Mesenteric fat pad (tissue), 1 donor: ENCODE data around the gene ATOSB. TPM values are rescaled to one million over a fixed set of nuclear protein-coding genes. Genes with fewer than 3 reads are reported as not detected.
A peak's percentile ranks its signal among the peaks of the same experiment; 100 is the strongest.
"Not testable (repeated sequence)": the region's sequence is repeated elsewhere in the genome, so short reads cannot be mapped to it uniquely, and the experiment has no call there.

Experiments used
- DNase-seq: peaks from one replicate; pipeline ENCODE4 v3.0.0-alpha.2; 2020; ENCODE audit warnings: low spot score
- long read RNA-seq: library from polyadenylated mRNA; unstranded; transcript quantifications from one replicate; pipeline ENCODE4 v2.0.0, GENCODE V29; 2020
- total RNA-seq: library from RNA; stranded (reverse); fragmentation: NEBNext Ultra II Directional; extraction: Animal tissue kit (Norgen Biotek cat#: 25700); gene quantifications from one replicate; pipeline ENCODE4 v1.2.1, GENCODE V29; 2021
- donor health status: DM: yes; HTN: yes; CAD: no.

The ATOSB gene, protein sequence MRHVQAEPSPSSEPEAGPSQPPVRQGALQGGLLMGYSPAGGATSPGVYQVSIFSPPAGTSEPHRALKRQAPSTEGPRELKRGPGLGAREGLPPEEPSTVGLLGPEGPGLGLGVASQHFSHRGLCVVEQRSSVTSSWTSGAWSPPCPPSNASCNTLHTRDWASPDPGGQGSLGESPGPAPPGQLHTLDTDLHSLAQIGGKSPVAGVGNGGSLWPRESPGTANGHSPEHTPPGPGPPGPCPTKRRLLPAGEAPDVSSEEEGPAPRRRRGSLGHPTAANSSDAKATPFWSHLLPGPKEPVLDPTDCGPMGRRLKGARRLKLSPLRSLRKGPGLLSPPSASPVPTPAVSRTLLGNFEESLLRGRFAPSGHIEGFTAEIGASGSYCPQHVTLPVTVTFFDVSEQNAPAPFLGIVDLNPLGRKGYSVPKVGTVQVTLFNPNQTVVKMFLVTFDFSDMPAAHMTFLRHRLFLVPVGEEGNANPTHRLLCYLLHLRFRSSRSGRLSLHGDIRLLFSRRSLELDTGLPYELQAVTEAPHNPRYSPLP
- total RNA-seq: 27.7 TPM
- long read RNA-seq, partial matches to known transcripts: 29 of 33 reads
- long read RNA-seq, other reads (novel, unspliced or antisense): 3 of 33 reads

DNA sequence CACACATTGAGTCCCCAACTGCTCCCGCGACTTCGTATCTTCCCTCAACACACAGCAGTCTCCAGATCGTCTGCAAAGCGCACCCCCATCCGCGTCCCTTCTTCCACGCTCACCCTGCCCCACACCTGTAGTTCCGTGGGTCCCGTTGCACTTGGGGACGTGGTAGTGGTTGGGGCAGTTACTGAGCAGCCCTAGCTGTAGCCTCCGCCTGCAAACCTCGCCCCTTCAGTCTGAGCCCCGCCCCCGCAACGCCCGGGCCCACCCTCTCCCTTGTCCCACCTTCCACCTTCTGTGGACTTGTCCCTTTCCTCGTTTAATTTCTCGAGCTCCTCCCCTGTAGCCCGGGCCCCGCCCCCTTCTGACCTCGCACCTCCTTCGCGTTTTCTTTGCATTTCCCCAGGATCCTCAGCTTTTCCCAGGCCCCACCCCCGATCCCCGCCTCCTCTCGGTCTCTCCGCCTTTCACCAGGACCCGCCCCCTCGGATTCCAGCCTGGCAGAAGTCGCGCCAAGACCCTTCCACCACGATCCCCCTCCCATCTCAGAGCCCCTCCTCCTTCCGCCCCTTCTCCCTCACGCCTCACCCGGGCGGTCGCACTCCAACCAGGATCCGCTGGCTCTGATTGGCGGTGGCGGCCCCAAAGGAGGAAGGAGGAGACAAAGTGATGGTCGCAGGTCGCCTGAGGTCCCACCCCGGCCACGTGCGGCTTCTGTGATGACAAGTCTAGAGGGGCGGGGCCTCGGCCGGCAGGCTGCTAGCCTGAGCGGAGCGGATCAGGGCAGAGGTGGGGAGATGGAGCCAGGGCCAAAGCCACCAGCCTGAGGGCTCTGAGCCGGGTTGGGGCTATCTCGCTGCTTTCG, at the start of gene ATOSB:
ATOSB (minus strand) TSS at position 183 of the 859 bp plus-strand sequence. CDS start 7,588 bp downstream, outside the sequence.
- DNase-seq: peak; percentile 98

DNA sequence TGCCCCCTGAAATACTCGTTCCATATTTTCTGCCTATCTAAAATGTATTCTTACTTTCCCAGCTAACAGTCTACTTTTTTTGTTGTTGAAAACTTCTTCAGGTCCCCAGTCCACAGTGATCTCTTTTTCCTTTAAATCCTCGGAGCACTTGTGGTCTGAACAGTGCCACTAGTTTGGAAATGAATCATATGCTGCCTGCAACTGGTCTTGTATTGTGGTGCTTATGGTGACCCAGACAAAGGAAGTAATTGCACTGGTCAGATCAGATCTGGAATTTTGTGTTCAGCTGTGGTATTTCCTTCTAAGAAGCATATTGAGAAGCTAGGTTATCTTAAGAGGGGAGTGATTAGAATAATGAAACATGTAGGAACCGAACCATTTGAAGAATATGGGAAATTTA, 49.0 kb upstream of the ATOSB start:
- no peak for DNase-seq

DNA sequence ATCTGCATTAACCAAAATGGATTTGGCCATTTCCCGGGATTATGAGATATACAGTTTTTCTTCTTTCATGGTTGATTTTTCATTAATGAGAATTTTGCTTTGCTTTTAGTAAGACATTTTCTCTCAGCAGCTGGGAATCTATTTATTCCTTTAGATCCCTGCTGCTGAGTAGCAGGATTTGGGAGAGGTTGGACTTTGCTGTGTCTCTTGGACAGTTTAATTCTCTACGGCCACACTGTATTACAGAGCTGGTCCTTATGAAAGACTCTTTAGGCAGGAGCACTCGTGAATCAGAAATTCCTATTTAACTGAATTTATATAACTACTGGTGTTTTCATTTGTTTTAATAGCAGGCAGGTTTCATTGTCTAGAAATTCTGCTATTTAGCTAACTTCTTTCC, 47.8 kb upstream of the ATOSB start:
- no peak for DNase-seq

GRCh38 chr9:35162605-35163315, 47.1 kb upstream of the ATOSB start:
- DNase-seq: no peak

DNA sequence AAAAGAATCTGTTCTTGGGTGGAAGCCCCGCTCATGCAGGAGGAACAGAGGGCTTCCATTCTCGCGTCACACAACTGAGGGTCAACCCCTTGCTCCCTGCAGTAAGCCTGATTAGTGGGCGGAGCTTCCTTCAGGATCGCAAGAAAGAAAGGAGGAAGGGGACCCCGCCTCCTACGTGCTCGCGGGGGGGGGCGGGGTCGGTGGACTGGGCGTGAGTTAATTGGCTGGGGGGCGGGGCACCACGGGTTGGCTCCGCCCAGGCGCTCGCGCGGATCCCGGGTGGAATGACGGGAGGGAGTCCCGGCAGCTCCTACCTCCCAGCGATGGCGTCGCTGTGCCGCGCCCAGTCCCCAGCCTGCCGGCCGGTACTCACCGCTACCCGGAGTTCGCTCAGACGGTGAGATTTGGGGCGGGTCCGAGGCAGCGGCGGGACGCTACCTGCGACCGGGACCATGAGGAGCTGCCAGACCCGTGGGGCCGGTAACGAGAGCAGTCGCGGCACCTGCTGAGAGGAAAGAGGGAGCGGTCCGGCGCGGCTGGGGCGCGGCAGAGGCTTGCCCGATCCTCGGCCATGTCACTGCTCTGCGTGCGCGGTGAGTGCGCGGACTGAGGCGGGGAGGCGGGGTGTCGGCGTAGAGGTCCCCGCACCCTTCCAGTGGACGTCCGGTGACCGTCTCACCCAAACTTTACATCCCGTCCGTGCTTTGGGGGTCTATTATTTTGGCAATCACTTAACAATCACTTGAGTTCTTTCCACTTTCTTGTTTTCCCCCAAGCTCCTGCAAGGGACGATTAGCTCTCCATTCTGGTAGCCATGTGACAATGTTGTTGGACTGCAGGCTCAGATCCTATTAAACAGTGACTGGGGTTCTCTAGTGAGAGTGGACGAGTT, 46.3 kb upstream of the ATOSB start, which contains the start of gene UNC13B:
UNC13B (plus strand) TSS at position 297 of the 892 bp plus-strand sequence; CDS start at position 572, 275 bp downstream.
- DNase-seq: peak; percentile 97

GRCh38 chr9:35158501-35159280, 43.0 kb upstream of the ATOSB start:
- DNase-seq: no peak

- not testable (repeated sequence) for DNase-seq
Observed at GRCh38 chr9:35157836-35158235, 42.2 kb upstream of the ATOSB start.

- no peak for DNase-seq
Observed at GRCh38 chr9:35156781-35157180, 41.1 kb upstream of the ATOSB start.

- DNase-seq: no peak
Observed at GRCh38 chr9:35152926-35153325, 37.3 kb upstream of the ATOSB start.

- DNase-seq: not testable (repeated sequence)
Observed at GRCh38 chr9:35147941-35148563, 32.4 kb upstream of the ATOSB start.

- no peak for DNase-seq
Observed at GRCh38 chr9:35142037-35142436, 26.4 kb upstream of the ATOSB start.

GRCh38 chr9:35140093-35140492, 24.4 kb upstream of the ATOSB start:
- no peak for DNase-seq

DNA sequence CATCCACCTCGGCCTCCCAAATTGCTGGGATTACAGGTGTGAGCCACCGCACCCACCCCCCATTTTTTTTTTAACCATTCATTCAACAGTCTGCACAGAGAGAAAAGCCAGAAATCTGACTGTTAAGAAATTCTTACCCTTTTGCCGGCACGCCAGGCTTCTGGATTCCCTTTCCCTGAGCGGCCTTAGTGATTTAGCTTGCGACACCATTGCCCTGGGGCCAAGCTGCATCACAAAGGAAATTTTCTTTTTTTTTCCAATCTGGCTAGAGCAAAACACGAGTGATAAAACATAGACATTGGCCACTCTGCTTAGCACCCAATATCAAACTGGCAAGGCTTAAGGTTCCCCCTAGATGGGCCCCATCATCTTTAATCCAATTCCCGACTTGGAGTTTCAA, 21.2 kb upstream of the ATOSB start:
- no peak for DNase-seq

DNA sequence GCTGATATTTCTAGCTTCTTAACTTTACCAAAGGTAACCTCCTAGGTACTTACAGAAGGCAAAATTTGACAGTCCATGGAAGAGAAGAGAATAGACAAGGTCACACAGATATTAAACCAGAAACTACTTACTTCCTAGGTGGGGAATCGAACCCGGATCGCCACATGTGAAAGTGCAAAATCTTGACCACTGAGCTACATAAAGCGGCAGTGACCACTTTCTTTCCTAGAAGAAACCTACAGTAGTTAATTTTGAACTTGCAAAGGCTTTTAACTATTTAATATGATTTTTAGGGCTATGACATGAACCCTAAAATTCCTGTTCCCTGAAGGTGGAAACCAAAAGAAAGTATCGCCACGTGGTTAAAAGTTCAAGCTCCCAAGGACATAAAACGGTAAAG, 20.3 kb upstream of the ATOSB start:
- no peak for DNase-seq

DNA sequence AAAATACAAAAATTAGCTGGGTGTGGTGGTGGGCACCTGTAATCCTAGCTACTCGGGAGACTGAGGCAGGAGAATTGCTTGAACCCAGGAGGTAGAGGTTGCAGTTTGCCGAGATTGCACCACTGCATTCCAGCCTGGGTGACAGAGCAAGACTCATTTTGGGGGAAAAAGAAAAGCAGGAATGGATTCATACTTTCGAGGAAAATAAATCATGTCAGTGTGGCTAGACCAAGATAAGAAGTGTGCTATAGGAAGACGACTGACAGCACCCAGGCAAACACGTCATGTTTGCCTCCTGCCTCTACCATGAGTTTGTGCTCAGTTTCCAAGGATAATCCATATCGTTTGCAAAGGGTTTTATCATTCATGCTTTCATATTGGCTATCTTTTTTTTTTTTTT, 19.3 kb upstream of the ATOSB start:
- DNase-seq: no peak

DNA sequence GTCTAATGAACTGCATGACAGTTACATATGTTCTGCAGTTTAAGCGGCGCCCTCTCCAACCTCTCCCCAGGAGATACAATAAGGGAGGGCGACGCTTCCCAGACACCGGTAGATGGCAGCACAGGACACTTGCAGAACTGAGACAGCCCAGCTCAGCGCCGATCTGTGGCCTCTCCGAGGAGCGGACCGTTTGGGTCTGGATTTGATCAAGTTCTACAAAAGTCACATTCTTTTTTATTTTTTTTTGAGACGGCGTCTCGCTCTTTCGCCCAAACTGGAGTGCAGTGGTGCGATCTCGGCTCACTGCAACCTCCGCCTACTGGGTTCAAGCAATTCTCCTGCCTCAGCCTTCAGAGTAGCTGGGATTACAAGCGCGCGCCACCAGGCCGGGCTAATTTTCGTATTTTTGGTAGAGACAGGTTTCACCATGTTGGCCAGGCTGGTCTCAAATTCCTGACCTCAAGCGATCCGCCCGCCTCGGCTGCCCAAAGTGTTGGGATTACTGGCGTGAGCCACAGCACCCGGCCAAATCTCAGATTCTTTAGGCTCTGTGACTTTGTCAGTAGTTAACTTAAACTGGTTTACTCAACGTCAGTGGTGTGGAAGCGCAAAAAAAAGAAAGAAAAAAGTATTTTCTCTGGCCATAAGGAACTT, 1.4 kb upstream of the ATOSB start:
- DNase-seq: peak; percentile 95

- DNase-seq: no peak
Observed at GRCh38 chr9:35116539-35116897, 856 bp upstream of the ATOSB start.
